Measurements from ENCODE around the gene CYP4Z1.
"Not testable (repeated sequence)": the region's sequence is repeated elsewhere in the genome, so short reads cannot be mapped to it uniquely, and the experiment has no call there.

Gene CYP4Z1

DNA sequence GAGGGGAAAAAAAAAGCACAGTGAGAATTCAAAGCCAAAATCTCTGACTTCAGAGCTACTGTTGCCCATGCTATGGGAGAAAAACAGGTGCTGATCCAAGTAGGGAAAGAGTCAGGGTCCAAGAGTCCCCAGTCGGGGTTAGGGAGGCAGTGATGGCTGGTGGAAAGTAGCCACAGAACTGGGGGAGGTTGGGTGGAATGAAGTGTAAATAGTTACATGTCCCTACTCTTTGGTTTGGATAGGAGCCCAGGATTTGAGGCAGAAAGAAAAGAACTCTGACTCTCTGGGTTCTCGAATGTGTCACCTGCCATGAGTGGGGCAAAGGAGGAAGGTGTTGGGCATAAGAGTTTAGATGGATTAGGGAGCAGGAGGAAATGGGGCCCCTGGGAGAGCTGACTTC lies 61.8 kb downstream of the CYP4Z1 start:
- DNase-seq = not testable (repeated sequence)

DNA sequence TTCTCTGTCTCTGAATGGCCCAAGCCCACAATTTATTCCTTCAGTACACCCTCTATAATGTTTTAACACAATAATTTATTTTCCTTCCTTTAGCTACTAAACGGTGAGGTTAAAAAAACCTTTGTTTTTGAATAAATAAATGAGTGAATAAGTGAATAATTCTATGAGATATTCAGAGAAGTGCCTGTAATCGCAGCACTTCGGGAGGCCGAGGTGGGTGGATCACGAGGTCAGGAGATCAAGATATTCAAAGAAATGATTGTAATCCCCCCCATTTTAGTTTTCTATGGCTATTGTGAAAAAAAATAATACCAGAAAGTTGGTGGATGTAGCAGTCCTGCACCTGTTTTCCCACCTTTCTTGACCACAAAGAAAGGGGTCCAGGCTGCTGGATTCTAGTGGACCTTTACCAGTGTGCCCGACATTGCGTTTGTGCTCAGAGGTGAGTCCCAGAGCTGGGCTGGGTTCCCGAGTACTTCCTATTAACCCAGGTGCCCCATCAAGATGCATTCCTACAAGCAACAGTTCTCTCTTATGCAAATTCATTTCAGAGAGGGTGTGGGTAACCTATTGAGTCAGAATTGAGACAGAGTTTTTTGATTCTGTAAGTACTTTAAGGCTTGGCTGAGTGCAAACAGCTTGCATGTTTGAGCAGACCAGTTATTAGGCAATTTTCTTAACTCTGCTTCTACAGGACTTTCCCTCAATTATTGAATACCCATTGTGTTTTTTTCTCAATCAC lies 62.6 kb downstream of the CYP4Z1 start:
- not testable (repeated sequence) for DNase-seq

DNA sequence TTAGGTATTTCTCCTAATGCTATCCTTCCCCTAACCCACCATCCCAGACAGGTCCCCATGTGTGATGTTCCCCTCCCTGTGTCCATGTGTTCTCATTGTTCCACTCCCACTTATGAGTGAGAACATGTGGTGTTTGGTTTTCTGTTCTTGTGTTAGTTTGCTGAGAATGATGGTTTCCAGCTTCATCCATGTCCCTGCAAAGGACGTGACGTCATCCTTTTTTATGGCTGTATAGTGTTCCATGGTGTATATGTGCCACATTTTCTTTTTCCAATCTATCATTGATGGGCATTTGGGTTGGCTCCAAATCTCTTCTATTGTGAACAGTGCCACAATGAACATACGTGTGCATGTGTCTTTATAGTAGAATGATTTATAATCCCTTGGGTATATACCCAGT lies 65.6 kb downstream of the CYP4Z1 start:
- DNase-seq = not testable (repeated sequence)

DNA sequence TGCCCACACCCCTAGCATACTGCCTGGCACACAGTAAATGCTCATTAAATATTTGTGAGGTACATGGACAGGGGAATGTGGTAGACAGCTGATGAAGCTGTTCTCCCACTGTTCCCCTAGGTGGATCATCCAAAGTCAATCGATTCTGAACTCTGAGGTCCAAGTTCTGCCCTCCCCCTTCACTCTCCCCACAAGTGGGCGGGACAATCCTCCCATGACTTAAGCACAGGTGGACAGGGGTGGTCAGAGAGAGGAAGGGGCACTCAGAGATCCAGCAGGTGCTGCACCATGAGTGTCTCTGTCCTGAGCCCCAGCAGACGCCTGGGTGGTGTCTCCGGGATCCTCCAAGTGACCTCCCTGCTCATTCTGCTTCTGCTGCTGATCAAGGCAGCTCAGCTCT lies 70.2 kb downstream of the CYP4Z1 start, which contains the start of gene CYP4A22:
Gene CYP4A22, plus strand, starts transcription at position 244 of the 400 bp plus-strand sequence. Its CDS starts 45 bp downstream, at position 289.
- no peak for DNase-seq

DNA sequence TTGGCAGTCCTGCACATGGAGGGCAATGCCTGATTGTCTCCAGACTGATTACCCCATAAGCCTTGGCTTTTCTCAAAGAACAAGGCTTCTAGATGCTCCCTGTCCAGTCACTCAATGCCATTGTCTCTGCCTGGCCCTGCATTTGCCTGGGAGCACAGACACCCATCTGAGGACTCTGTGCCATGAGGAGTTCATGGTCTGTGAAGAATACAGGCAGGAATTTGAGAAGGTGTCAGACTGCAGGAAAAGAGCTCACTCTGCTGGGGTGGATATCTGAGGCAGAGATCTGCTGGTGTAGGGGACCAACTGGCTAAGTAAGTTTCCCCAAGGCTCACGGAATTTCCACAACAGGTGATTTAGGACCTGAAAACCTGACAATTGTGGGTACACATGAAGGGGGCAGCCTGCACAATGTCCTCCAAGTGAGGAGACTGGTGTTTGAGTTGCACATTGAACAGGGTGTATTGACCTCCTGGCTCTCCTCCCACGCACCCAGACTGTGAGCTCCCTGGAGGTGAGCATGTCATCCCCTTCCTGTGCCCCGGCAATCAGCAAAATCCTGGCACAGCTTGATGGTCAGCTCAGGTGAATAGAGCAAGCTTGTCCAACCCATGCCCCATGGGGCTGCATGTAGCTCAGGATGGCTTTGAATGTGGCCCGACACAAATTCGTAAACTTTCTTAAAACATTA lies 71.0 kb downstream of the CYP4Z1 start:
- DNase-seq = no peak

DNA sequence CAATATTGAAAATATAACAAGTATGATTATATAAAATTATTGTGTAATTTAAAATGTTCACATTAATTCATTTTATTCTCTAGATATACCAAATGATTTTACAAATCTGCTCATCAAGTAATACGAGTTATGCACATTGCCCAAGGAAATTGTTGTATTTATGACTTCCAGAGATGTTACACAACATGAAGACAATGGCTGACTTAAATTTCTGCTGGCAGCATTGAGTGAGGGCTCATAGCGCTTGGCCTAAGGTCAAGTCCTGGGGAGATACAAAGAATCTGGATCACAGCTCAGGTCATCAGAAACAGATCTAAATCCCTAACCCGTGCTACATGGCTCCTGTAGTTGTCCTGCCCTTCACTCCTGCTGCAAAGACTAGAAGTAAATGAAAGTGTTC lies 73.3 kb downstream of the CYP4Z1 start:
- DNase-seq = not testable (repeated sequence)

DNA sequence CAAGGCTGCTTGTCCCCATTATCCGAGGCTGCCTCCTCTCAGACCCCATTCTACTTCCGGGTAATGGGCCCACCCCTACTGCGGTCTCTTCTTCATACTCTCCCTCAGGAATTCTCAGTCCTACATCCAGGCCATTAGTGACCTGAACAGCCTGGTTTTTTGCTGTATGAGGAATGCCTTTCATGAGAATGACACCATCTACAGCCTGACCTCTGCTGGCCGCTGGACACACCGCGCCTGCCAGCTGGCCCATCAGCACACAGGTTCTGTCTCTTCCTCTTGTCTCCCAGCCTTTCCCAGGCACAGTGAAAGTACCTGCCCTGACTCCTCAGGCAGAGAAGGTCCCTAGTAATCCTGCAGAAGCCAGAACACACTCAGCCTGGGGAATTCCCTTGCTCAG lies 76.6 kb downstream of the CYP4Z1 start:
- DNase-seq = not testable (repeated sequence)

DNA sequence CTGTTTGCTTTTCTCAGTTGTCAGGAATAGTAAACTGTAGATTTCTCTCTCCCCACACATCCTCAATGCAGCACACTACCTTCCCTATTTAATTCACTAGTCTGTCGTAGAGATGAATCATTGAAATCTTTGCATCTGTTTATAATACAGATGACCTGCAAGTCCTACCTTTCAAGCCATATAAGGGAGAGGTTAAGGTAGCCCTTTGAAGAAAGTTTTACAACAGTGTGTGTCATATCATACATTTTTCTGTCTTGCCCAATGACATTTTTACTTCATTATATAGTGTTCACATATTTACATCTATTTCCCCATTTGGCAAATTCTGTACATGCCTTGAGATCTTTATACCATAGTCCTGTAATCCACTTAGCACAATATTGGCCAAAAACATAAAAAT lies 79.5 kb downstream of the CYP4Z1 start:
- not testable (repeated sequence) for DNase-seq

DNA sequence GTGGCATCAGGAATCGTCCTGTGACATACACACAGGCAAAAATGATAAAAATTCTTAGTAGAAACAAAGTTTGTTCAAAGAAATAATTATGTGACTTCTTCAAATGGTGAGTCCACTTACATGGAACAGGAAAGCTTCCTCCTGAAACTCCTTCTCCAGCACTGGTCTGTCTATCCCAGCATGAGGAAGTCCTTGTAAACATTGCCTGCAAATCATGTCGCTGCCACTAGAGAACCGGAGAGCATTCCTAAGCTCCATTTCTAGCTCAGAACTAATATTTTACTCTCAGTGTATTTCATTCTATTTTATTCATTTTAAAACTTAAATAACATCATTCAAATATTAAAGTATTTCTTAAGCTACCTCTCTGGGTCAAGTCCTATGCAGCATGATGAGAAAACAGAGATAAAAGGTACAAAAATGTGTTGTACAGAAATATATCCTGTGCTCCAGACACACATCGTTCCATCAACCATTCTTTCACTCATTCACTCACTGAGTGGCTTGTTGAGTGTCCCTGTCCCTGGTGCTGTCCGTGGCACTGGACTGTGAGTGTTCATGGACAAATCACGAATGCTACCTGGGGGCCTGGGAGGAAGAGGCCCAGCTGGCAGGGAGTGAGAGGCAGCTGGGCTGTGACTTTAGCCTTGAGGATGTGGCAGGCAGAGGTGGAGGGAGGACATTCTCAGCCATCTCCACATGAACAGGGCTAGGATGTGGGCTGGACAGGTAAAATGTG lies 80.2 kb downstream of the CYP4Z1 start:
- no peak for DNase-seq

DNA sequence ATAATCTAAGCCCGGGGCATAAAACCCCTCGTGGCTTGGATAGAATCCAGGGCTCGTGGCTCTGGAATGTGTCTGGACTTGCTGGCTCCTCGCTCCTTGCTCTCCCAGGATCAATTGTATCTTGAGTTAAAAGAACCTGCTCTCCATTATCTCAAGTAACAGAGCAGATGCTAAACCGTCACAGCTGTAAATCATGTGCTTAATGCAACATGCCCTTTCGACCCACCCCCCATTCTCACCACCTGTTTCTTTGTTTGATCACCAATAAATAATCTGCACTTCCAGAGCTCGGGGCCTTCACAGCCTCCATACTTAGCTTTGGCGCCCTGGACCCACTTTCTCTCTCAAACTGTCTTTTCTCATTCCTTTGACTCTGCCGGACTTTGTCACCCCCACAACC lies 82.1 kb downstream of the CYP4Z1 start:
- not testable (repeated sequence) for DNase-seq

DNA sequence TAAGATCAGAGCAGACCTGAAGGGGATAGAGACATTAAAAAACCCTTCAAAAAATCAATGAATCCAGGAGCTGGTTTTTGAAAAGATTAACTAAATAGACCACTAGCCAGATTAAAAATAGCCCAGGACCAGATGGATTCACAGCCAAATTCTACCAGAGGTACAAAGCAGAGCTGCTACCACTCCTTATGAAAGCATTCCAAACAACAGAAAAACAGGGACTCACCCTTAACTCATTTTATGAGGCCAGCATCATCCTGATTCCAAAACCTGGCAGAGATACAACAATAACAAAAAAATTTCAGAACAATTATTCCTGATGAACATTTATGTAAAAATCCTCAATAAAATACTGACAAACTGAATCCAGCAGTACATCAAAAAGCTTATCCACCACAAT lies 89.4 kb downstream of the CYP4Z1 start:
- not testable (repeated sequence) for DNase-seq

DNA sequence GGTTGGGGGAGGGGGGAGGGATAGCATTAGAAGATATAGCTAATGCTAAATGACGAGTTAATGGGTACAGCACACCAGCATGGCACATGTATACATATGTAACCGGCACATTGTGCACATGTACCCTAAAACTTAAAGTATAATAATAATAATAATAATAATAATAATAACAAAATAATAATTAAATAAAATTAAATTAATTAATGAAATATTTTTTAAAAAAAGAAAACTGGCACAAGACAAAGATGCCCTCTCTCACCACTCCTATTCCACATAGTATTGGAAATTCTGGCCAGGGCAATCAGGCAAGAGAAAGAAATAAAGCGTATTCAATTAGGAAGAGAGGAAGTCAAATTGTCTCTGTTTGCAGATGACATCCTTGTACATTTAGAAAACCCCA lies 90.9 kb downstream of the CYP4Z1 start:
- not testable (repeated sequence) for DNase-seq

DNA sequence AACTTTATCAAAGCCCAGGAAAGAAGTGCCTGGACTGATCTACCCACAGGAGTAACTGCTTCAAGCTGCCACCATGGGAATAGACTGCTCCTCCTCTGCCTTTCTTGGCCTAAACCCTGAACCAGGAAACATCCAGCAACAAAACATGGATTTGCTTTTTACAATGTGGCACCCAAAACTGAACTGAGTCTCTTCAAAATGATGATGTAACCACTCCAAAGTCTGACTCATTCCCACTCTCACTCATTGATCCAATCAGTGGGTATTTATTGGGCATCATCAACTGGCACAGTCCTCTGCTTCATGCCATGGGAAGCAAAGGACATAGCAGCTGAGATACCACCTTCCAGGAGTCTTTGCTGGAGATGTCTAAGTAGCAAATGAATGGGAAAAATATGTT lies 93.7 kb downstream of the CYP4Z1 start:
- no peak for DNase-seq

DNA sequence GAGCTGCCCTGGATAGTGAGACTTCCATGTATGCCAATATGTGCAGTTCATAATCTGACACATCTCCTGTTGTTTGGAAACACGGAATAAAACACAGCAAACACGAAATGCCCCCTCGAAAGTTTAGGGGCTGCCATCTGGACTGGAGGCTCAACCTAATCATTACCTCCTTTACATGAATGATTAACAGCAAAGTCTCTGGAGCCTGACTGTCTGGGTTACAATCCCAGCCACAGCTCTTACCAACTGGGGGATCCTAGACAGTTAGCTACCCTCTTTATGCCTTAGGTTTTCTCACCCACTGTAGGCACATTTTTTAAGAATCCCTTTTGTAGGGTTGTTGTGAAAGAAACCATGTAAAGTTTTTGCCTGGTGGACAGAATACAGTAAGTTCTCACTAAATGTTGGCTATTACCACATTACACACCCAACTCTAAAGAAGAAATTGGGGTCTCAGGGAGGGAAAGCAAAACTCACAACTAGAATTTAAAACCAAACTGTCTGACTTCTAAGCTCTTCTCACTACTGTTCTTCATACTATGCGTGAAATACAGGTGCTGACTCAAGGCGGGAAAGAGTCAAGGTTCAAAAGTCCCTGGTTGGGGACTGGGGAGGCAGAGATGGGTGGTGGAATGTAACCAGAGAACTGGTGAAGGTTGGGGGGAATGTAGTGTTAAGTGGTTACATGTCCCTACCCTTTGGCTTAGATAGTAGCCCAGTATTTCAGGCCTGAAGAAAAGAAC lies 94.4 kb downstream of the CYP4Z1 start:
- no peak for DNase-seq

DNA sequence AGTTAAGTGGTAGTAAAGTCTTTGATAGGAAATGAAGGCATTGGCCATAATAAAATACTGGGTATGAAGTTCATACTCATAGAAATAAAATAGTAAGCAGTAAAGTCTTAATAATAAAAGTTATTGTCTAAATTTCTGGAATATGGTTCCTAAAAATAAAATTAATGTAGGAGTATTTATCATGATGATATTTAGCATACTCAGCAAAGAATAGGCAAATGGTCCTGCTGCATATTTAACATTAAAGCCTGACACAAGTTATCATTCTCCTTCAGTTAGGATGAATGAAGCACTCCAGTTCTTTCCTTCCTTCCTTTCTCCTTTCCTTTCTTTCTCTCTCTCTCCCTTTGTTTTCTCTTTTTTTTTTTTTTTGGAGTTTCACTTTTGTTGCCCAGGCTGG lies 97.5 kb downstream of the CYP4Z1 start:
- DNase-seq = no peak

Measured in CD4-positive, alpha-beta T cell treated with Interferon alpha-2 for 1 hour (primary cell).